ENCODE measurements around the gene CERS6. TPM values are rescaled to one million over a fixed set of nuclear protein-coding genes. Genes with fewer than 3 reads are reported as not detected.

The CERS6 gene
- polyA plus RNA-seq, 3 donors = 7.6 to 17.7 (median 15.6) TPM

- WGBS (ENCODE audit: insufficient coverage) = no CpG with 5 or more reads among the region's 1 CpG
- H3K27me3 Mint-ChIP-seq (ENCODE audit: low read depth in 3 of 3) = no peaks in the 10 kb centered on the region
- DNase-seq = no peak
- Histone ChIP-seq H3K27ac (ENCODE audit: low read depth in 1 of 2, low read length in 2 of 2) (peak overlapping the region in 1 of 2 donors; percentile 28), H2AFZ (ENCODE audit: insufficient read depth, low read depth, low read length, poor library complexity, severe bottlenecking) (no peak overlapping the region), H3K9me3 (replicated peaks in 1 of 2; ENCODE audit: control insufficient read depth in 1 of 2, insufficient read depth in 1 of 2, low read length in 2 of 2) (peaks cover 6 to 13% of the 10 kb centered on the region in 2 donors), H4K20me1 (ENCODE audit: insufficient read depth, low read length) (peaks cover 50% of the 10 kb centered on the region), H3K79me2 (ENCODE audit: insufficient read depth, low read length) (peaks cover 99% of the 10 kb centered on the region), H3K9ac (ENCODE audit: insufficient read depth, low read length, poor library complexity, severe bottlenecking) (no peak overlapping the region), H3K4me1 (ENCODE audit: control insufficient read depth in 1 of 2, insufficient read depth in 2 of 2, low read length in 2 of 2) (peaks cover 11 to 26% of the 10 kb centered on the region in 2 donors), H3K27me3 (ENCODE audit: control insufficient read depth in 2 of 2, insufficient read depth in 2 of 2, low read length in 2 of 2) (no peaks in the 10 kb centered on the region), H3K36me3 (replicated peaks in 1 of 2; ENCODE audit: control insufficient read depth in 1 of 2, insufficient read depth in 2 of 2, low read length in 2 of 2) (peaks cover 0 to 8% of the 10 kb centered on the region in 2 donors), H3K4me3 (replicated peaks in 1 of 3; ENCODE audit: low read depth in 2 of 3, low read length in 3 of 3) (no peak overlapping the region), H3K4me2 (replicated peaks; ENCODE audit: extremely low read depth, low read length, poor library complexity, severe bottlenecking) (no peak overlapping the region)
- TF ChIP-seq, protein P1, sequence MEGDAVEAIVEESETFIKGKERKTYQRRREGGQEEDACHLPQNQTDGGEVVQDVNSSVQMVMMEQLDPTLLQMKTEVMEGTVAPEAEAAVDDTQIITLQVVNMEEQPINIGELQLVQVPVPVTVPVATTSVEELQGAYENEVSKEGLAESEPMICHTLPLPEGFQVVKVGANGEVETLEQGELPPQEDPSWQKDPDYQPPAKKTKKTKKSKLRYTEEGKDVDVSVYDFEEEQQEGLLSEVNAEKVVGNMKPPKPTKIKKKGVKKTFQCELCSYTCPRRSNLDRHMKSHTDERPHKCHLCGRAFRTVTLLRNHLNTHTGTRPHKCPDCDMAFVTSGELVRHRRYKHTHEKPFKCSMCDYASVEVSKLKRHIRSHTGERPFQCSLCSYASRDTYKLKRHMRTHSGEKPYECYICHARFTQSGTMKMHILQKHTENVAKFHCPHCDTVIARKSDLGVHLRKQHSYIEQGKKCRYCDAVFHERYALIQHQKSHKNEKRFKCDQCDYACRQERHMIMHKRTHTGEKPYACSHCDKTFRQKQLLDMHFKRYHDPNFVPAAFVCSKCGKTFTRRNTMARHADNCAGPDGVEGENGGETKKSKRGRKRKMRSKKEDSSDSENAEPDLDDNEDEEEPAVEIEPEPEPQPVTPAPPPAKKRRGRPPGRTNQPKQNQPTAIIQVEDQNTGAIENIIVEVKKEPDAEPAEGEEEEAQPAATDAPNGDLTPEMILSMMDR (IDR thresholded peaks at IDR 0.05) = no peak
- H3K27ac Mint-ChIP-seq = peak overlapping the region in 2 of 7 donors; percentile 16 to 62
- peaks cover 6 to 12% of the 10 kb centered on the region in 2 donors for H3K36me3 Mint-ChIP-seq
- H3K4me1 Mint-ChIP-seq = peaks cover 34% of the 10 kb centered on the region
- intact Hi-C loops (cut with micrococcal nuclease) = no loop called here
- H3K4me3 Mint-ChIP-seq = no peak overlapping the region
- peaks cover 3 to 18% (median 14%) of the 10 kb centered on the region in 7 donors for H3K9me3 Mint-ChIP-seq
These were observed 85.8 kb downstream of the CERS6 start for GRCh38 chr2:168541858-168542257.

- H3K27me3 Mint-ChIP-seq (ENCODE audit: low read depth in 3 of 3) = no peaks in the 10 kb centered on the region
- peaks cover 6 to 13% of the 10 kb centered on the region in 2 donors for H3K9me3 ChIP-seq (replicated peaks in 1 of 2; ENCODE audit: control insufficient read depth in 1 of 2, insufficient read depth in 1 of 2, low read length in 2 of 2)
- no peak overlapping the region for H3K27ac ChIP-seq (ENCODE audit: low read depth in 1 of 2, low read length in 2 of 2)
- H3K27ac Mint-ChIP-seq = no peak overlapping the region
- intact Hi-C loops (cut with micrococcal nuclease) = no loop called here
- H2AFZ ChIP-seq (ENCODE audit: insufficient read depth, low read depth, low read length, poor library complexity, severe bottlenecking) = no peak overlapping the region
- H3K27me3 ChIP-seq (ENCODE audit: control insufficient read depth in 2 of 2, insufficient read depth in 2 of 2, low read length in 2 of 2) = no peaks in the 10 kb centered on the region
- no peak overlapping the region for H3K4me2 ChIP-seq (replicated peaks; ENCODE audit: extremely low read depth, low read length, poor library complexity, severe bottlenecking)
- H3K4me3 ChIP-seq (replicated peaks in 1 of 3; ENCODE audit: low read depth in 2 of 3, low read length in 3 of 3) = no peak overlapping the region
- peaks cover 11 to 26% of the 10 kb centered on the region in 2 donors for H3K4me1 ChIP-seq (ENCODE audit: control insufficient read depth in 1 of 2, insufficient read depth in 2 of 2, low read length in 2 of 2)
- DNase-seq = no peak
- H3K9ac ChIP-seq (ENCODE audit: insufficient read depth, low read length, poor library complexity, severe bottlenecking) = no peak overlapping the region
- H4K20me1 ChIP-seq (ENCODE audit: insufficient read depth, low read length) = peaks cover 50% of the 10 kb centered on the region
- peaks cover 99% of the 10 kb centered on the region for H3K79me2 ChIP-seq (ENCODE audit: insufficient read depth, low read length)
- peaks cover 32% of the 10 kb centered on the region for H3K4me1 Mint-ChIP-seq
- WGBS (ENCODE audit: insufficient coverage) = no CpG with 5 or more reads among the region's 4 CpGs
- peaks cover 15 to 20% of the 10 kb centered on the region in 2 donors for H3K36me3 Mint-ChIP-seq
- TF ChIP-seq, protein P1 (IDR thresholded peaks at IDR 0.05) = no peak
- H3K36me3 ChIP-seq (replicated peaks in 1 of 2; ENCODE audit: control insufficient read depth in 1 of 2, insufficient read depth in 2 of 2, low read length in 2 of 2) = peaks cover 4 to 17% of the 10 kb centered on the region in 2 donors
- H3K9me3 Mint-ChIP-seq = peaks cover 3 to 18% (median 13%) of the 10 kb centered on the region in 7 donors
- no peak overlapping the region for H3K4me3 Mint-ChIP-seq
These were observed 87.0 kb downstream of the CERS6 start for GRCh38 chr2:168543037-168543436.
